ENCODE results near the gene SHMT2. TPM values are rescaled to one million over a fixed set of nuclear protein-coding genes. Genes with fewer than 3 reads are reported as not detected.
A peak's percentile ranks its signal among the peaks of the same experiment; 100 is the strongest.

Gene SHMT2
- total and polyA plus RNA-seq, 2 donors (not counting 3 experiments of a cell fraction or from before 2014, with no cell fraction given): 155 to 243 TPM

- DNase-seq (ENCODE audit: low read depth, low spot score) (no peak), FAIRE-seq (no peak)
- H3K4me1 ChIP-seq (ENCODE audit: control insufficient read depth, extremely low read depth, insufficient read depth, low read length): no peaks in the 10 kb centered on the region
- no peaks in the 10 kb centered on the region for H3K79me2 ChIP-seq (ENCODE audit: control insufficient read depth, insufficient read depth, low read length)
- BruUV-seq (replicated peaks): no TSS peak
- intact Hi-C loops (cut with micrococcal nuclease) (no loop called here), dilution Hi-C loops (cut with MboI; ENCODE audit: extremely low pct_ligation_motif_present, low sequenced_read_pairs) (no loop called here)
- no peak overlapping the region for H3K4me2 ChIP-seq (ENCODE audit: insufficient read depth, low read length)
- H3K9me1 ChIP-seq (replicated peaks; ENCODE audit: control insufficient read depth, extremely low read depth, insufficient read depth, low read length): no peaks in the 10 kb centered on the region
- no peak overlapping the region for H3K27ac ChIP-seq (ENCODE audit: insufficient read depth, low read depth, low read length)
- peaks cover 83 to 88% of the 10 kb centered on the region in 2 experiments for H3K27me3 ChIP-seq (ENCODE audit: control insufficient read depth in 2 of 2, insufficient read depth in 2 of 2, low read length in 2 of 2)
- H3K9ac ChIP-seq (replicated peaks; ENCODE audit: extremely low read depth, insufficient read depth, low read length): no peak overlapping the region
- no peak overlapping the region for H2AFZ ChIP-seq (ENCODE audit: low read depth, low read length)
- no peaks in the 10 kb centered on the region for H3K9me3 ChIP-seq (replicated peaks; ENCODE audit: control insufficient read depth, insufficient read depth, low read length)
- H3K36me3 ChIP-seq (ENCODE audit: control insufficient read depth in 2 of 2, extremely low read depth in 1 of 2, insufficient read depth in 2 of 2, low read length in 2 of 2): no peaks in the 10 kb centered on the region
- TF ChIP-seq POLR2A (IDR thresholded peaks at IDR 0.05; ENCODE audit: low read depth, low read length): no peak
- no peak for TF ChIP-seq JUN (IDR thresholded peaks at IDR 0.05; ENCODE audit: borderline replicate concordance, insufficient read depth, insufficient read length, low read depth)
- TF ChIP-seq FOS (IDR thresholded peaks at IDR 0.05; ENCODE audit: borderline replicate concordance, insufficient read depth, low read length): no peak
- no peak for TF ChIP-seq MAX (IDR thresholded peaks at IDR 0.05; ENCODE audit: insufficient read depth, insufficient read length)
- TF ChIP-seq CTCF (IDR thresholded peaks at IDR 0.05; ENCODE audit: extremely low read depth in 1 of 2, insufficient read depth in 1 of 2, low read depth in 1 of 2, low read length in 2 of 2): no peak
- TF ChIP-seq POLR2AphosphoS5 (IDR thresholded peaks at IDR 0.05; ENCODE audit: insufficient read depth, low read depth, low read length): no peak
- TF ChIP-seq EZH2 (IDR thresholded peaks at IDR 0.05; ENCODE audit: borderline replicate concordance, low read depth, low read length, severe bottlenecking): peak; percentile 24
- TF ChIP-seq MYC (IDR thresholded peaks at IDR 0.05; ENCODE audit: low read depth, low read length): no peak
- no peak for TF ChIP-seq GATA2 (IDR thresholded peaks at IDR 0.05; ENCODE audit: insufficient read depth, insufficient read length, low read depth, low read length)
- POLR2A ChIA-PET: no interaction called here
- H4K20me1 ChIP-seq (replicated peaks; ENCODE audit: control insufficient read depth, extremely low read depth, insufficient read depth, low read length): no peaks in the 10 kb centered on the region
- no peak overlapping the region for H3K4me3 ChIP-seq (replicated peaks in 1 of 3; ENCODE audit: insufficient read depth in 1 of 3, low read depth in 1 of 3, low read length in 3 of 3)
- CTCF ChIA-PET: no interaction called here
Measured at GRCh38 chr12:57220770-57221168, 8.7 kb upstream of the SHMT2 start.
